Caco-2 (cell line): ENCODE data around the gene RIN3. TPM values are rescaled to one million over a fixed set of nuclear protein-coding genes. Genes with fewer than 3 reads are reported as not detected.

Source experiments
- BruUV-seq: library from RNA; stranded (reverse); fragments of 400-500 nt; replicated peaks from 2 replicates; lab custom pipeline; 2021; lab: Mats Ljungman, UMichigan
- CTCF ChIA-PET: fragments of 300-600 bp; sonication (Branson Sonifier 250); formaldehyde crosslinking; loops from one replicate; lab custom pipeline; 2022; ENCODE audit warnings: antibody characterized with exemption; lab: Charles Lee
- POLR2A ChIA-PET: fragments of 300-600 bp; sonication (Branson Sonifier 250); formaldehyde crosslinking; loops from one replicate; lab custom pipeline; 2022; ENCODE audit warnings: antibody characterized with exemption; lab: Charles Lee
- DNase-seq, 2 experiments: peaks; one replicate each; pipeline versions ENCODE4 v3.0.0 to v3.0.0-alpha.2; 2020 to 2022
- H3K27me3 ChIP-seq: replicated peaks from 2 replicates; pipeline ENCODE4 v1.6.0; 2011; ENCODE audit warnings: low read length; ENCODE audit not compliant: control insufficient read depth, insufficient read depth
- H3K36me3 ChIP-seq: 2 replicates; pipeline ENCODE4 v1.5.1; 2011; ENCODE audit warnings: low read length; ENCODE audit not compliant: control insufficient read depth, insufficient read depth
- H3K4me1 ChIP-seq: fragments of 250-450 bp; sonication (Bioruptor Pico); 2 replicates; pipeline ENCODE4 v1.5.1; 2020; ENCODE audit warnings: mild to moderate bottlenecking
- H3K4me3 ChIP-seq: 2 replicates; pipeline ENCODE4 v1.5.1; 2011; ENCODE audit warnings: low read depth, mild to moderate bottlenecking, control low read depth, low read length
- H3K9me3 ChIP-seq: fragments of 250-450 bp; sonication (Bioruptor Pico); 2 replicates; pipeline ENCODE4 v1.5.1; 2020; ENCODE audit warnings: mild to moderate bottlenecking, moderate library complexity
- H3K27ac Mint-ChIP-seq: one replicate; pipeline ENCODE4 v1.8.0; 2022; ENCODE audit warnings: mixed read lengths; ENCODE audit not compliant: unreplicated experiment
- H3K27me3 Mint-ChIP-seq: one replicate; pipeline ENCODE4 v1.8.0; 2022; ENCODE audit warnings: mixed read lengths; ENCODE audit not compliant: insufficient read depth, unreplicated experiment
- H3K36me3 Mint-ChIP-seq: one replicate; pipeline ENCODE4 v1.8.0; 2022; ENCODE audit warnings: mild to moderate bottlenecking, mixed read lengths; ENCODE audit not compliant: insufficient read depth, unreplicated experiment
- H3K4me1 Mint-ChIP-seq: one replicate; pipeline ENCODE4 v1.8.0; 2022; ENCODE audit warnings: low read depth, mixed read lengths; ENCODE audit not compliant: unreplicated experiment
- H3K4me3 Mint-ChIP-seq: one replicate; pipeline ENCODE4 v1.8.0; 2022; ENCODE audit warnings: mild to moderate bottlenecking, moderate library complexity, mixed read lengths; ENCODE audit not compliant: unreplicated experiment
- H3K9me3 Mint-ChIP-seq: one replicate; pipeline ENCODE4 v1.8.0; 2022; ENCODE audit warnings: mixed read lengths; ENCODE audit not compliant: unreplicated experiment
- CTCF ChIP-seq, 2 experiments: fragments of 200-600 bp in 1 of 2; IDR thresholded peaks; 1 replicate in 1 of 2; 2 replicates in 1 of 2; pipeline versions ENCODE4 v1.5.1 to v1.8.0; 2011 to 2022; ENCODE audit warnings: antibody characterized with exemption in 1 of 2, control low read depth in 1 of 2, inconsistent platforms in 1 of 2, low read depth in 1 of 2, low read length in 1 of 2, mild to moderate bottlenecking in 1 of 2, moderate library complexity in 1 of 2; ENCODE audit not compliant: insufficient read depth in 1 of 2, severe bottlenecking in 1 of 2, unreplicated experiment in 1 of 2
- intact Hi-C: fragments of 100-400 bp; cut with micrococcal nuclease; formaldehyde crosslinking; loops from one replicate; pipeline ENCODE4 v1.10.0; 2022; ENCODE audit not compliant: unreplicated experiment
- total RNA-seq: library from RNA; stranded (reverse); gene quantifications from 2 replicates; pipeline ENCODE4 v1.2.3, GENCODE V29; 2022

The RIN3 gene
- total RNA-seq, 1 experiment from 2014 or later = 20.7 TPM

DNA sequence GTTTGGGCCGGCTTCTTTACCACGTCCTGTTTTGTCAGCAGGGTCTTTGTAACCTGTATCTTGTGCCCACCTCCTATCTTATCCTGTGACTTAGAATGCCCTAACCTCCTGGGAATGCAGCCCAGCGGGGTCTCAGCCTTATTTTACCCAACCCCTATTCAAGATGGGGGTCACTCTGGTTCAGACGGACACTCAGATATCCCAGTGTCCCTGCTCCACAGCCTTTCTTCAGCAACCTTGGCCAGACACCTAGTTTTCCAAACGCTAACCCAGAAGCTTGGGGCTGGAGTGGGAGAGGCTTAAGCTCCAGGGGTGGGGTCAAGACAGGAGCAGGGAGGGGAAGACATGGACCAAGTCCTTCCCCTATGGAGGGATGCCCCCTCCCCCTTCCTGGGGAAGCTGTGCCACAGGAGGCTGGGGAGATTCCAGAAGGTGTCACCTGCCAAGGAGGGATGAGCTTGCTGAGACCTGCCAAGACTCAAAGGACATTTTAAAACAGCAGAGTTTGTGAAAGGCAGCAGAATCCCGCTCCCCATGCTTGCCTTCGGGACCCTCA lies 62.2 kb downstream of the RIN3 start:
- POLR2A ChIA-PET = no interaction called here
- Histone ChIP-seq H3K4me1 (peaks cover 4% of the 10 kb centered on the region), H3K9me3 (no peaks in the 10 kb centered on the region), H3K36me3 (no peaks in the 10 kb centered on the region), H3K27me3 (no peaks in the 10 kb centered on the region), H3K4me3 (no peak overlapping the region)
- Mint-ChIP-seq H3K27ac (no peak overlapping the region), H3K9me3 (no peaks in the 10 kb centered on the region), H3K4me1 (peaks cover 7% of the 10 kb centered on the region), H3K27me3 (no peaks in the 10 kb centered on the region), H3K4me3 (no peak overlapping the region), H3K36me3 (peaks cover 25% of the 10 kb centered on the region)
- DNase-seq = no peak
- no TSS peak for BruUV-seq
- no peak for TF ChIP-seq CTCF (IDR thresholded peaks at IDR 0.05; ENCODE audit: insufficient read depth in 1 of 2, low read depth in 1 of 2, low read length in 1 of 2, severe bottlenecking in 1 of 2, unreplicated experiment in 1 of 2)
- intact Hi-C loops = no loop called here
- CTCF ChIA-PET = no interaction called here

- H3K4me3 ChIP-seq = no peak overlapping the region
- no peaks in the 10 kb centered on the region for H3K4me1 Mint-ChIP-seq
- ChIA-PET POLR2A (no interaction called here), CTCF (no interaction called here)
- no peak for DNase-seq
- H3K9me3 Mint-ChIP-seq = no peaks in the 10 kb centered on the region
- BruUV-seq = no TSS peak
- H3K4me3 Mint-ChIP-seq = no peak overlapping the region
- no peak overlapping the region for H3K27ac Mint-ChIP-seq
- TF ChIP-seq CTCF (IDR thresholded peaks at IDR 0.05; ENCODE audit: insufficient read depth in 1 of 2, low read depth in 1 of 2, low read length in 1 of 2, severe bottlenecking in 1 of 2, unreplicated experiment in 1 of 2) = no peak
- H3K27me3 Mint-ChIP-seq = no peaks in the 10 kb centered on the region
- H3K4me1 ChIP-seq = no peaks in the 10 kb centered on the region
- H3K9me3 ChIP-seq = no peaks in the 10 kb centered on the region
- H3K27me3 ChIP-seq = no peaks in the 10 kb centered on the region
- intact Hi-C loops = no loop called here
- H3K36me3 ChIP-seq = no peaks in the 10 kb centered on the region
- H3K36me3 Mint-ChIP-seq = peaks cover 24% of the 10 kb centered on the region
Observed at GRCh38 chr14:92577321-92577742, 63.8 kb downstream of the RIN3 start.

GRCh38 chr14:92578511-92578910 lies 64.9 kb downstream of the RIN3 start:
- no peaks in the 10 kb centered on the region; the same call in 1 of the 2 replicates for H3K36me3 ChIP-seq
- H3K9me3 Mint-ChIP-seq = peaks cover 8% of the 10 kb centered on the region
- no peak for DNase-seq
- no peak overlapping the region for H3K4me3 Mint-ChIP-seq
- H3K27me3 Mint-ChIP-seq = no peaks in the 10 kb centered on the region
- intact Hi-C loops = no loop called here
- ChIA-PET POLR2A (no interaction called here), CTCF (no interaction called here)
- TF ChIP-seq CTCF (IDR thresholded peaks at IDR 0.05; ENCODE audit: insufficient read depth in 1 of 2, low read depth in 1 of 2, low read length in 1 of 2, severe bottlenecking in 1 of 2, unreplicated experiment in 1 of 2) = no peak
- no peak overlapping the region for H3K4me3 ChIP-seq
- BruUV-seq = no TSS peak
- H3K27ac Mint-ChIP-seq = no peak overlapping the region
- peaks cover 34% of the 10 kb centered on the region for H3K36me3 Mint-ChIP-seq
- H3K9me3 ChIP-seq = peaks cover 2% of the 10 kb centered on the region; the same call in 1 of the 2 replicates
- H3K4me1 ChIP-seq = no peaks in the 10 kb centered on the region
- H3K27me3 ChIP-seq = no peaks in the 10 kb centered on the region
- no peaks in the 10 kb centered on the region for H3K4me1 Mint-ChIP-seq
